Stomach smooth muscle (tissue), 2 donors: Measurements from ENCODE around the gene PROK1.
A peak's percentile ranks its signal among the peaks of the same experiment; 100 is the strongest.
"Not testable (repeated sequence)": the region's sequence is repeated elsewhere in the genome, so short reads cannot be mapped to it uniquely, and the experiment has no call there.

ENCODE experiments used
- H3K27ac ChIP-seq: one replicate; pipeline ENCODE4 v1.7.0; 2013; ENCODE audit warnings: mild to moderate bottlenecking, low read length, inconsistent platforms
- H3K27me3 ChIP-seq, 2 donors: one replicate each; pipeline ENCODE4 v1.7.0; 2013; ENCODE audit warnings: low read length in 2 of 2; ENCODE audit not compliant: insufficient read depth in 2 of 2, control insufficient read depth in 1 of 2
- H3K36me3 ChIP-seq, 2 donors: one replicate each; pipeline ENCODE4 v1.7.0; 2013; ENCODE audit warnings: low read length in 2 of 2; ENCODE audit not compliant: control insufficient read depth in 2 of 2, insufficient read depth in 2 of 2
- H3K4me1 ChIP-seq: one replicate; pipeline ENCODE4 v1.7.0; 2013; ENCODE audit warnings: low read length; ENCODE audit not compliant: control insufficient read depth, insufficient read depth
- H3K4me3 ChIP-seq, 2 donors: one replicate each; pipeline ENCODE4 v1.7.0; 2013; ENCODE audit warnings: low read length in 2 of 2
- H3K9ac ChIP-seq, 2 donors: one replicate each; pipeline ENCODE4 v1.7.0; 2013; ENCODE audit warnings: low read length in 2 of 2, mild to moderate bottlenecking in 1 of 2
- H3K9me3 ChIP-seq, 2 donors: one replicate each; pipeline ENCODE4 v1.7.0; 2013; ENCODE audit warnings: low read length in 2 of 2; ENCODE audit not compliant: control insufficient read depth in 2 of 2
- donor health status: healthy.
- donor health status: Pancreatic carcinoma.

The PROK1 gene

GRCh38 chr1:110450929-110451328 lies at the start of gene PROK1:
TSS of gene PROK1 (plus strand) at chr1:110451149. CDS start at chr1:110451217, 68 bp downstream.
- no peak within 1 kb of the TSS for H3K27ac ChIP-seq
- H3K4me1 ChIP-seq, result no peaks in the 10 kb centered on the region
- no peak within 1 kb of the TSS for H3K4me3 ChIP-seq

GRCh38 chr1:110403805-110404204 lies 47.1 kb upstream of the PROK1 start:
- Histone ChIP-seq H3K27ac (no peak overlapping the region), H3K36me3 (peaks cover 32% of the 10 kb centered on the region in 2 donors), H3K4me1 (peaks cover 4% of the 10 kb centered on the region), H3K27me3 (no peaks in the 10 kb centered on the region), H3K9me3 (no peaks in the 10 kb centered on the region), H3K9ac (no peak overlapping the region), H3K4me3 (no peak overlapping the region)

More at GRCh38 chr1:110450929-110451328, at the start of gene PROK1:
- Histone ChIP-seq H3K9me3 (no peaks in the 10 kb centered on the region), H3K27me3 (peaks cover 3 to 25% of the 10 kb centered on the region in 2 donors), H3K9ac (no peak within 1 kb of the TSS), H3K36me3 (no peaks in the 10 kb centered on the region)

- H3K4me3 ChIP-seq, result no peak overlapping the region
- H3K9me3 ChIP-seq, result no peaks in the 10 kb centered on the region
- H3K27ac ChIP-seq, result no peak overlapping the region
- H3K9ac ChIP-seq, result no peak overlapping the region
- H3K27me3 ChIP-seq, result no peaks in the 10 kb centered on the region
- H3K4me1 ChIP-seq, result peaks cover 4% of the 10 kb centered on the region
- H3K36me3 ChIP-seq, result peaks cover 32% of the 10 kb centered on the region in 2 donors
Measured at GRCh38 chr1:110404401-110404800, 46.5 kb upstream of the PROK1 start.

GRCh38 chr1:110406407-110406806 lies 44.5 kb upstream of the PROK1 start:
- peaks cover 26 to 27% of the 10 kb centered on the region in 2 donors for H3K36me3 ChIP-seq
- not testable (repeated sequence) for H3K27ac ChIP-seq, H3K4me1 ChIP-seq, H3K9me3 ChIP-seq, H3K27me3 ChIP-seq
- H3K9ac ChIP-seq, result peak overlapping the region; percentile 92 to 99
- H3K4me3 ChIP-seq, result peak overlapping the region; percentile 84 to 98

GRCh38 chr1:110407260-110408210 lies 43.4 kb upstream of the PROK1 start, which contains the start of gene LAMTOR5:
TSS of gene LAMTOR5 (minus strand) at chr1:110407694. CDS start at chr1:110407620, 74 bp downstream.
- peak within 1 kb of the TSS; percentile 84 to 98 for H3K4me3 ChIP-seq
- H3K27ac ChIP-seq, result peak within 1 kb of the TSS; percentile 93
- H3K27me3 ChIP-seq, result no peaks in the 10 kb centered on the region
- no peaks in the 10 kb centered on the region for H3K9me3 ChIP-seq
- peaks cover 17 to 18% of the 10 kb centered on the region in 2 donors for H3K36me3 ChIP-seq
- peaks cover 4% of the 10 kb centered on the region for H3K4me1 ChIP-seq
- H3K9ac ChIP-seq, result peak within 1 kb of the TSS; percentile 92 to 99

- Histone ChIP-seq H3K36me3 (peaks cover 9 to 11% of the 10 kb centered on the region in 2 donors), H3K9me3 (no peaks in the 10 kb centered on the region), H3K27me3 (no peaks in the 10 kb centered on the region), H3K4me3 (peak overlapping the region; percentile 84 to 98), H3K27ac (no peak overlapping the region), H3K9ac (peak overlapping the region in 1 of 2 donors; percentile 92), H3K4me1 (peaks cover 4% of the 10 kb centered on the region)
Measured at GRCh38 chr1:110408488-110408887, 42.5 kb upstream of the PROK1 start.

- H3K4me3 ChIP-seq, result no peak overlapping the region
- H3K36me3 ChIP-seq, result peaks cover 2 to 3% of the 10 kb centered on the region in 2 donors
- H3K9ac ChIP-seq, result no peak overlapping the region
- H3K4me1 ChIP-seq, result peaks cover 4% of the 10 kb centered on the region
- H3K9me3 ChIP-seq, result no peaks in the 10 kb centered on the region
- no peaks in the 10 kb centered on the region for H3K27me3 ChIP-seq
- no peak overlapping the region for H3K27ac ChIP-seq
Measured at GRCh38 chr1:110409316-110409715, 41.6 kb upstream of the PROK1 start.

GRCh38 chr1:110411173-110411735 lies 39.7 kb upstream of the PROK1 start:
- no peaks in the 10 kb centered on the region for H3K9me3 ChIP-seq
- H3K27me3 ChIP-seq, result no peaks in the 10 kb centered on the region
- H3K36me3 ChIP-seq, result no peaks in the 10 kb centered on the region
- no peak overlapping the region for H3K27ac ChIP-seq
- H3K4me1 ChIP-seq, result peaks cover 4% of the 10 kb centered on the region
- H3K9ac ChIP-seq, result no peak overlapping the region
- no peak overlapping the region for H3K4me3 ChIP-seq

GRCh38 chr1:110412576-110412975 lies 38.4 kb upstream of the PROK1 start:
- Histone ChIP-seq H3K36me3 (no peaks in the 10 kb centered on the region), H3K4me1 (peaks cover 4% of the 10 kb centered on the region), H3K4me3 (no peak overlapping the region), H3K27me3 (no peaks in the 10 kb centered on the region), H3K9ac (peak overlapping the region in 1 of 2 donors; percentile 21), H3K9me3 (no peaks in the 10 kb centered on the region), H3K27ac (no peak overlapping the region)

GRCh38 chr1:110413045-110413444 lies 37.9 kb upstream of the PROK1 start:
- not testable (repeated sequence) for H3K27ac ChIP-seq

More at GRCh38 chr1:110413045-110413444, 37.9 kb upstream of the PROK1 start:
- not testable (repeated sequence) for H3K9ac ChIP-seq, H3K9me3 ChIP-seq, H3K36me3 ChIP-seq, H3K4me1 ChIP-seq, H3K27me3 ChIP-seq, H3K4me3 ChIP-seq
